Measurements from ENCODE around the gene H3-3A. TPM values are rescaled to one million over a fixed set of nuclear protein-coding genes. Genes with fewer than 3 reads are reported as not detected.
"Not testable (repeated sequence)": the region's sequence is repeated elsewhere in the genome, so short reads cannot be mapped to it uniquely, and the experiment has no call there.

H3-3A gene
- total RNA-seq, 1 donor from 2014 or later = 806 TPM

DNA sequence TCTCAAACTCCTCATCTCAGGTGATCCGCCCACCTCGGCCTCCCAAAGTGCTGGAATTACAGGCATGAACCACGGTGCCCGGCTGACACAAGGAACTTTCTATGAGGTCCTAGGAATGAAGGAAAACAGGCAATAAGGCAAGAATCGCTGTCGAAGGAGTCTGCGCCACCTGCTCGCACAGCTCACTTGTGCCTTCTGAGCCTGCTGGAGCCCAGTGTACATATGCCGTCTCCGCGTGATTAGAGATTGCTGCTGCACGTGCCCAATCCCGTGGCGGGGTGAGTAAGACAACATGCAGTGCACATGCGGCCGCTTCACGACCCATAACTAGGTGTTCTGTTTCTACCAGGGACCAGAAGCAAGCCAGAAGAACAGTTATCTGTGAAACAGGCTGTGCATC, 24.3 kb downstream of the H3-3A start:
- Mint-ChIP-seq H3K9me3 (no peaks in the 10 kb centered on the region), H3K27me3 (ENCODE audit: low read depth) (peaks cover 10% of the 10 kb centered on the region), H3K4me1 (peaks cover 4% of the 10 kb centered on the region), H3K4me3 (no peak overlapping the region), H3K36me3 (peaks cover 2% of the 10 kb centered on the region), H3K27ac (no peak overlapping the region)
- DNase-seq (ENCODE audit: low spot score in 2 of 2, unreplicated experiment in 2 of 2) = no peak
- TF ChIP-seq, protein P1, sequence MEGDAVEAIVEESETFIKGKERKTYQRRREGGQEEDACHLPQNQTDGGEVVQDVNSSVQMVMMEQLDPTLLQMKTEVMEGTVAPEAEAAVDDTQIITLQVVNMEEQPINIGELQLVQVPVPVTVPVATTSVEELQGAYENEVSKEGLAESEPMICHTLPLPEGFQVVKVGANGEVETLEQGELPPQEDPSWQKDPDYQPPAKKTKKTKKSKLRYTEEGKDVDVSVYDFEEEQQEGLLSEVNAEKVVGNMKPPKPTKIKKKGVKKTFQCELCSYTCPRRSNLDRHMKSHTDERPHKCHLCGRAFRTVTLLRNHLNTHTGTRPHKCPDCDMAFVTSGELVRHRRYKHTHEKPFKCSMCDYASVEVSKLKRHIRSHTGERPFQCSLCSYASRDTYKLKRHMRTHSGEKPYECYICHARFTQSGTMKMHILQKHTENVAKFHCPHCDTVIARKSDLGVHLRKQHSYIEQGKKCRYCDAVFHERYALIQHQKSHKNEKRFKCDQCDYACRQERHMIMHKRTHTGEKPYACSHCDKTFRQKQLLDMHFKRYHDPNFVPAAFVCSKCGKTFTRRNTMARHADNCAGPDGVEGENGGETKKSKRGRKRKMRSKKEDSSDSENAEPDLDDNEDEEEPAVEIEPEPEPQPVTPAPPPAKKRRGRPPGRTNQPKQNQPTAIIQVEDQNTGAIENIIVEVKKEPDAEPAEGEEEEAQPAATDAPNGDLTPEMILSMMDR (IDR thresholded peaks at IDR 0.05; ENCODE audit: unreplicated experiment) = no peak

DNA sequence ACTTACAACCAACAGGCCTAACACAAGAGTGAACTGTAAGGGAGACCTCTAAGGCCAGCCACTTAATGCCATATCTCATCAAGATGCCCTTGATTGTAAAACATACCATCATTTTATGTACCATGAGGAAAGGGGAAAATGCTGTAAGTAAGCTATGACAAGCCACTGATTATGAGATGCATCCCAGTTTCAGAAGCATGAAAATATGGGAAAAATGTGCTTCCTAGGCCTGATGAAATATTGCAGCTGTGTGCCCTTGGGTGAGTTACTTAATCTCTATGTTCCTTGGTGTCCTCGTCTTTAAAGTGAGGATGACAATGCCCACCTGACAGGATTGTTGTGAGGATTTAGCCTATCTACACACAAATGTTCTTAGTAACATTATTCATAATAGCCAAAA, 28.9 kb downstream of the H3-3A start:
- TF ChIP-seq, protein P1 (IDR thresholded peaks at IDR 0.05; ENCODE audit: unreplicated experiment) = no peak
- peaks cover 3% of the 10 kb centered on the region for H3K9me3 Mint-ChIP-seq
- H3K36me3 Mint-ChIP-seq = peaks cover 2% of the 10 kb centered on the region
- no peak overlapping the region for H3K27ac Mint-ChIP-seq
- H3K4me3 Mint-ChIP-seq = no peak overlapping the region
- H3K4me1 Mint-ChIP-seq = peaks cover 5% of the 10 kb centered on the region
- no peaks in the 10 kb centered on the region for H3K27me3 Mint-ChIP-seq (ENCODE audit: low read depth)
- DNase-seq (ENCODE audit: low spot score in 2 of 2, unreplicated experiment in 2 of 2) = no peak

DNA sequence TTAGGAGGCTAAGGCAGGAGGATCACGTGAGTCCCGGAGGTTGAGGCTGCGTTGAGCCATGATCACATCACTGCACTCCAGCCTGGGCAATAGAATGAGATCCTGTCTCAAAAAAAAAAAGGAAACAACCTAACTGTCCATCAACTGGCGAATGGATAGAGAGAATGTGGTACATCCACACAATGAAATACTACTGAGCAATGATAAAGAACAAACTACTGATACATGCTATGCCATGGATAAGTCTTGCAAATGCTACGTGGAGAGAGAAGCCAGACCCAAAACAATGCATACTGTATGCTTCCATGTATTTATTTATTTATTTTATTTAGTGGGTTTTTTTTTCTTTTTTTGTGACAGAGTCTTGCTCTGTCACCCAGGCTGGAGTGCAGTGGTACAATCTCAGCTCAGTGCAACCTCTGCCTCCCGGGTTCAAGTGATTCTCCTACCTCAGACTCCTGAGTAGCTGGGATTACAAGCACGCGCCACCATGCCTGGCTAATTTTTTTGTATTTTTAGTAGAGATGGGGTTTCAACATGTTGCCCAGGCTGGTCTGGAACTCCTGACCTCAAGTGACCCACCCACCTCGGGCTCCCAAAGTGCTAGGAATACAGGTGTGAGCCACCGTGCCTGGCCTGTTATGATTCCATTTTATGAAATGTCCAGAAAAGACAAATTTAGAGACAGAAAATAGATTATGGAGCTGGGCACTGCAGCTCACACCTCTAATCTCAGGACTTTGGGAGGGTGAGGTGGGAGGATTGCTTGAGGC, 29.7 kb downstream of the H3-3A start:
- H3K4me1 Mint-ChIP-seq; H3K27me3 Mint-ChIP-seq (ENCODE audit: low read depth); H3K9me3 Mint-ChIP-seq; DNase-seq (ENCODE audit: low spot score in 2 of 2, unreplicated experiment in 2 of 2); H3K36me3 Mint-ChIP-seq; H3K4me3 Mint-ChIP-seq; H3K27ac Mint-ChIP-seq: not testable (repeated sequence)

DNA sequence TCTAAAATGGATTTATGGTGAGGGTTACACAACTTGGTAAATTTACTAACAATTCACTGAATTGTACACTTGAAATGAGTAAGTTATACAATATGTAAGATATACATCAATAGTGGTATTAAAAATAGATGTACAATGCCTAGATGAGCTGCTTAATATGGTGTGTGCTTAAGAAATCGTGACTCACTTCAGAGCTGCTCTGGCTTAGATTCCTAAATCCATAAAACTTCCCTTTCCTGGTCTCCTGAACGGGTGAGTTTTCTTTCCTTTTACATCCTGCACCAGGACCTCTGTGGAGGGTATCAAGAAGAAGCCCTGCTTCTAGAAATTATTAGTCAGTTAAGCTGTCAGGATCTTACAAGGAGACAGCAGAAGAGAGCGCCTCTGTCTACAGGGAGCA, 30.4 kb downstream of the H3-3A start:
- H3K4me3 Mint-ChIP-seq = no peak overlapping the region
- peaks cover 2% of the 10 kb centered on the region for H3K36me3 Mint-ChIP-seq
- TF ChIP-seq, protein P1 (IDR thresholded peaks at IDR 0.05; ENCODE audit: unreplicated experiment) = no peak
- no peak for DNase-seq (ENCODE audit: low spot score in 2 of 2, unreplicated experiment in 2 of 2)
- H3K27me3 Mint-ChIP-seq (ENCODE audit: low read depth) = peaks cover 3% of the 10 kb centered on the region
- H3K9me3 Mint-ChIP-seq = peaks cover 3% of the 10 kb centered on the region
- peaks cover 5% of the 10 kb centered on the region for H3K4me1 Mint-ChIP-seq
- H3K27ac Mint-ChIP-seq = no peak overlapping the region

DNA sequence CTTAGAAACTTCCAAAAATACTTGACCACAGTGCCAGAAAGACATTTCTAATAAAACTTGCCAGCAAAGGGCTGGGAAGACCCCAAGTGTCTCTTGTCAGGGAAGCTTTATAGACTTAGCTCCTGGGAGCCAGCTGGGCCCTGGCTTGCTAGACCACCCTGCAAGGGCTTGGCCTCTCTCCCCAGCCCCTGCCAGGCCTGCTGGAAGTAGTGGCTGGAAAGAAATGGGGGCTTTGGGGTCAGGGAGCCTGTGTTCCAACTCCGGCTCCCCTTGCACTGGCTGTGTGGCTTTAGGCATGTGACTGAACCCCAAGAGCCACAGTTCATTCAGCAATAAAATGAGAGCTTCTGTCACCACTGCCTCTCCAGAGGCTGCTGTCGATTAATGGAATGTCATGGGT, 31.1 kb downstream of the H3-3A start:
- Mint-ChIP-seq H3K27me3 (ENCODE audit: low read depth) (peaks cover 8% of the 10 kb centered on the region), H3K27ac (no peak overlapping the region)

DNA sequence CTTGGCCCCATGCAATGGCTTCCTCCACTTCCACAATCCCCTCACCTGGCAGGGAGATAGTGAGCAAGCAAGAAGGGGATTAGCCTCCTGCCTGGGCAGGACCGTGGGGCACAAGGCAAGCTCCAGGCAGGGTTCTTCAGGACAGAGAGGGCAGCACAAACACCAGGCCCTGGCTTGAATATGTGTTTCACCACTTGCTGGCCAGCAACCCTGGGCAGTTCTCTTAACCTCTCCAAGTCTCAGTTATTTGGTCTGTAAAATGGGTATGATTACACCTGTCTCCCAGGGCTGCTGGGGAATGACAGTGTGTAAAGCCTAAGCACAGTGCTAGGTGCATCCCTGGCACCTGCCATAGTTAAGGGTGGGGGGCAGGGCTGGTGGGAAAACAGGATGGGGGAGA, 31.9 kb downstream of the H3-3A start:
- Mint-ChIP-seq H3K27ac (no peak overlapping the region), H3K4me1 (peaks cover 5% of the 10 kb centered on the region), H3K4me3 (no peak overlapping the region), H3K36me3 (peaks cover 2% of the 10 kb centered on the region), H3K9me3 (peaks cover 3% of the 10 kb centered on the region), H3K27me3 (ENCODE audit: low read depth) (peaks cover 15% of the 10 kb centered on the region)
- no peak for DNase-seq (ENCODE audit: low spot score in 2 of 2, unreplicated experiment in 2 of 2)
- TF ChIP-seq, protein P1 (IDR thresholded peaks at IDR 0.05; ENCODE audit: unreplicated experiment) = no peak

More for the DNA sequence above, 31.1 kb downstream of the H3-3A start:
- peaks cover 3% of the 10 kb centered on the region for H3K9me3 Mint-ChIP-seq
- H3K4me1 Mint-ChIP-seq = peaks cover 5% of the 10 kb centered on the region
- H3K36me3 Mint-ChIP-seq = peaks cover 2% of the 10 kb centered on the region
- TF ChIP-seq, protein P1 (IDR thresholded peaks at IDR 0.05; ENCODE audit: unreplicated experiment) = no peak
- DNase-seq (ENCODE audit: low spot score in 2 of 2, unreplicated experiment in 2 of 2) = no peak
- H3K4me3 Mint-ChIP-seq = no peak overlapping the region
